Spleen (tissue), 7 donors: ENCODE measurements around the gene SERPINI2.

Source experiments
- POLR2A ChIP-seq, 3 donors: fragments of 450-650 bp; IDR thresholded peaks; one replicate each; pipeline ENCODE4 v1.5.1; 2017; ENCODE audit warnings: antibody characterized with exemption in 3 of 3, mild to moderate bottlenecking in 1 of 3
- TF ChIP-seq, protein P1 (sequence below), 11 experiments: fragments of 200-600 bp in 7 of 11; fragments of 450-650 bp in 4 of 11; sonication (generic) in 4 of 11; IDR thresholded peaks in 8 of 11; conservative IDR thresholded peaks in 3 of 11; 1 replicate in 7 of 11; 2 replicates in 4 of 11; pipeline versions ENCODE4 v1.4.0 to v1.8.0; 2016 to 2021; ENCODE audit warnings: antibody characterized with exemption in 11 of 11, inconsistent platforms in 4 of 11, mild to moderate bottlenecking in 1 of 11
- donor health status: DM: no; HTN: no; CAD: no; lungs with moderate emphysema.
- donor health status: DM: no; HTN: no; CAD: no.
- donor health status: DM: no; HTN: no; CAD: no.

DNA sequence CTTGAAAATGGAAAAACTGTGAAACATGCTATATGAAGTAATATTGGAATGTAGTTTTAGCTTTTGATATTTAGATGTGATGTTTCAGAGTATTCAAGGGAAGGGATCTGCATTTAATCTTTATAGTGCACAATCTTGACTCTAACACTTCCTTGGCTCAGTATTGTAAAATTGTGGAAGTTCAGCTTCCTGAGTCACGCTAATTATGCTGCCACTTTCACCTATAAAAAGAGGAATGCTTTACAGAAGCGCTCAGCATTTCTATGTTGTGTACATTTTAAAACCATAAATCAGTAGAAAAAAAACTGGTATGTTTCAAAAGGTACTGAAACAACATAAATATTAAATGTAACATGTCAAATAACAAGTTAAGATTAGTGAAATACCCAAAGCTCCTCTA is 32.6 kb downstream of the SERPINI2 start:
- TF ChIP-seq, protein P1, sequence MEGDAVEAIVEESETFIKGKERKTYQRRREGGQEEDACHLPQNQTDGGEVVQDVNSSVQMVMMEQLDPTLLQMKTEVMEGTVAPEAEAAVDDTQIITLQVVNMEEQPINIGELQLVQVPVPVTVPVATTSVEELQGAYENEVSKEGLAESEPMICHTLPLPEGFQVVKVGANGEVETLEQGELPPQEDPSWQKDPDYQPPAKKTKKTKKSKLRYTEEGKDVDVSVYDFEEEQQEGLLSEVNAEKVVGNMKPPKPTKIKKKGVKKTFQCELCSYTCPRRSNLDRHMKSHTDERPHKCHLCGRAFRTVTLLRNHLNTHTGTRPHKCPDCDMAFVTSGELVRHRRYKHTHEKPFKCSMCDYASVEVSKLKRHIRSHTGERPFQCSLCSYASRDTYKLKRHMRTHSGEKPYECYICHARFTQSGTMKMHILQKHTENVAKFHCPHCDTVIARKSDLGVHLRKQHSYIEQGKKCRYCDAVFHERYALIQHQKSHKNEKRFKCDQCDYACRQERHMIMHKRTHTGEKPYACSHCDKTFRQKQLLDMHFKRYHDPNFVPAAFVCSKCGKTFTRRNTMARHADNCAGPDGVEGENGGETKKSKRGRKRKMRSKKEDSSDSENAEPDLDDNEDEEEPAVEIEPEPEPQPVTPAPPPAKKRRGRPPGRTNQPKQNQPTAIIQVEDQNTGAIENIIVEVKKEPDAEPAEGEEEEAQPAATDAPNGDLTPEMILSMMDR (IDR thresholded peaks at IDR 0.05 in 8 of 11, conservative IDR thresholded peaks at IDR 0.05 in 3 of 11) = no peak
- TF ChIP-seq POLR2A (IDR thresholded peaks at IDR 0.05) = no peak
